ENCODE results near the gene DUS4L. TPM values are rescaled to one million over a fixed set of nuclear protein-coding genes. Genes with fewer than 3 reads are reported as not detected.

The DUS4L gene
- total RNA-seq (1 to 10 TPM; 2.1 to 3.5 (median 2.6) TPM), polyA plus RNA-seq (1 to 10 TPM; 1.5 to 5.0 TPM)

- peak within 1 kb of the TSS; percentile 76 to 98 (median 88) for H3K4me3 ChIP-seq
- no peaks in the 10 kb centered on the region for H3K27me3 ChIP-seq
- peaks cover 6 to 32% (median 20%) of the 10 kb centered on the region in 3 donors for H3K4me1 ChIP-seq
- no peaks in the 10 kb centered on the region for H3K36me3 ChIP-seq
- DNase-seq (peak; percentile 80 to 93 (median 89)), FAIRE-seq (no peak), ATAC-seq (peak; percentile 93 to 97 (median 94))
- H3K9me3 ChIP-seq = no peaks in the 10 kb centered on the region
- peak within 1 kb of the TSS; percentile 88 to 98 (median 94) for H3K27ac ChIP-seq
- intact Hi-C loops (cut with DNase I) = no loop called here
- no peak for TF ChIP-seq CTCF (IDR thresholded peaks at IDR 0.05)
- 0% methylated on average over 53 to 55 of the region's 55 CpGs for WGBS, 2 donors
Observed at GRCh38 chr7:107563775-107564552, at the start of gene DUS4L, which contains the start of gene COG5. Gene DUS4L, plus strand, starts transcription at chr7:107563971. Its CDS starts 3,100 bp downstream, at chr7:107567071. Gene COG5, minus strand, starts transcription at chr7:107563920. Its CDS starts 24 bp downstream, at chr7:107563896.

- Histone ChIP-seq H3K4me3 (no peak overlapping the region), H3K4me1 (peaks cover 0 to 3% (median 0%) of the 10 kb centered on the region in 3 donors), H3K27me3 (no peaks in the 10 kb centered on the region), H3K27ac (no peak overlapping the region), H3K9me3 (no peaks in the 10 kb centered on the region), H3K36me3 (peaks cover 0 to 14% (median 0%) of the 10 kb centered on the region in 3 donors)
- 95 to 98% methylated on average over 2 of the region's 2 CpGs for WGBS, 2 donors
- intact Hi-C loops (cut with DNase I) = no loop called here
- FAIRE-seq (no peak), DNase-seq (no peak), ATAC-seq (no peak)
- no peak for TF ChIP-seq CTCF (IDR thresholded peaks at IDR 0.05)
Observed at GRCh38 chr7:107526672-107527071, 37.1 kb upstream of the DUS4L start.

- Histone ChIP-seq H3K36me3 (peaks cover 0 to 14% (median 0%) of the 10 kb centered on the region in 3 donors), H3K4me1 (peaks cover 0 to 3% (median 0%) of the 10 kb centered on the region in 3 donors), H3K27ac (no peak overlapping the region), H3K4me3 (no peak overlapping the region), H3K27me3 (no peaks in the 10 kb centered on the region), H3K9me3 (no peaks in the 10 kb centered on the region)
- ATAC-seq (no peak), DNase-seq (no peak), FAIRE-seq (no peak)
- no peak for TF ChIP-seq CTCF (IDR thresholded peaks at IDR 0.05)
- intact Hi-C loops (cut with DNase I) = no loop called here
- 49 to 50% methylated on average over 3 of the region's 3 CpGs for WGBS, 2 donors
Observed at GRCh38 chr7:107527196-107527595, 36.6 kb upstream of the DUS4L start.

GRCh38 chr7:107528461-107528860 is 35.3 kb upstream of the DUS4L start:
- peaks cover 0 to 14% (median 0%) of the 10 kb centered on the region in 3 donors for H3K36me3 ChIP-seq
- no peak overlapping the region for H3K27ac ChIP-seq
- DNase-seq (no peak), ATAC-seq (no peak), FAIRE-seq (no peak)
- no peaks in the 10 kb centered on the region for H3K9me3 ChIP-seq
- no peaks in the 10 kb centered on the region for H3K27me3 ChIP-seq
- H3K4me3 ChIP-seq = no peak overlapping the region
- H3K4me1 ChIP-seq = peaks cover 0 to 3% (median 0%) of the 10 kb centered on the region in 3 donors
- intact Hi-C loops (cut with DNase I) = no loop called here
- no peak for TF ChIP-seq CTCF (IDR thresholded peaks at IDR 0.05)

- Histone ChIP-seq H3K27ac (no peak overlapping the region), H3K27me3 (no peaks in the 10 kb centered on the region), H3K4me1 (peaks cover 0 to 3% (median 0%) of the 10 kb centered on the region in 3 donors), H3K4me3 (no peak overlapping the region), H3K36me3 (peaks cover 0 to 6% (median 0%) of the 10 kb centered on the region in 3 donors), H3K9me3 (no peaks in the 10 kb centered on the region)
- no peak for TF ChIP-seq CTCF (IDR thresholded peaks at IDR 0.05)
- no peak for DNase-seq
- FAIRE-seq = no peak
- ATAC-seq = no peak
- intact Hi-C loops (cut with DNase I) = no loop called here
Observed at GRCh38 chr7:107530751-107531150, 33.0 kb upstream of the DUS4L start.
